CD14-positive monocyte (primary cell): Measurements from ENCODE around the gene CYB5RL. TPM values are rescaled to one million over a fixed set of nuclear protein-coding genes. Genes with fewer than 3 reads are reported as not detected.
A peak's percentile ranks its signal among the peaks of the same experiment; 100 is the strongest.

Experiments
- DNase-seq, 3 donors: peaks; one replicate each; pipeline ENCODE4 v3.0.0-alpha.2; 2011 to 2022
- H2AFZ ChIP-seq: 2 replicates; pipeline ENCODE4 v1.6.0; 2012; ENCODE audit warnings: mild to moderate bottlenecking, low read depth, low read length, inconsistent platforms; ENCODE audit not compliant: insufficient read depth, poor library complexity, severe bottlenecking
- H3K27ac ChIP-seq, 2 donors: 1 replicate in 1 of 2; 2 replicates in 1 of 2; pipeline ENCODE4 v1.5.1; 2012 to 2013; ENCODE audit warnings: low read length in 2 of 2, control low read depth in 1 of 2, inconsistent platforms in 1 of 2, low read depth in 1 of 2, mild to moderate bottlenecking in 1 of 2
- H3K27me3 ChIP-seq, 2 donors: one replicate each; pipeline versions ENCODE4 v1.6.0 to v1.6.1; 2011 to 2013; ENCODE audit warnings: low read length in 2 of 2; ENCODE audit not compliant: control insufficient read depth in 2 of 2, insufficient read depth in 2 of 2
- H3K36me3 ChIP-seq, 2 donors: replicated peaks in 1 of 2; 1 replicate in 1 of 2; 2 replicates in 1 of 2; pipeline versions ENCODE4 v1.5.1 to v1.6.1; 2012 to 2013; ENCODE audit warnings: low read length in 2 of 2, control low read depth in 1 of 2, inconsistent platforms in 1 of 2, mild to moderate bottlenecking in 1 of 2; ENCODE audit not compliant: insufficient read depth in 2 of 2, control insufficient read depth in 1 of 2
- H3K4me1 ChIP-seq, 2 donors: 1 replicate in 1 of 2; 2 replicates in 1 of 2; pipeline versions ENCODE4 v1.5.1 to v1.6.1; 2012 to 2013; ENCODE audit warnings: low read length in 2 of 2, control low read depth in 1 of 2, inconsistent platforms in 1 of 2, mild to moderate bottlenecking in 1 of 2, moderate library complexity in 1 of 2; ENCODE audit not compliant: insufficient read depth in 2 of 2, control insufficient read depth in 1 of 2
- H3K4me2 ChIP-seq: replicated peaks from 2 replicates; pipeline ENCODE3; 2012; ENCODE audit warnings: low read length, moderate library complexity, mild to moderate bottlenecking; ENCODE audit not compliant: poor library complexity, severe bottlenecking; ENCODE audit errors: extremely low read depth
- H3K4me3 ChIP-seq, 3 experiments: fragments of 200-600 bp in 1 of 3; sonication (generic) in 1 of 3; replicated peaks in 1 of 3; 1 replicate in 2 of 3; 2 replicates in 1 of 3; pipeline ENCODE4 v1.5.1; 2011 to 2013; ENCODE audit warnings: low read length in 3 of 3, mild to moderate bottlenecking in 3 of 3, control low read depth in 2 of 3, low read depth in 2 of 3, inconsistent platforms in 1 of 3, moderate library complexity in 1 of 3
- H3K79me2 ChIP-seq: 2 replicates; pipeline ENCODE4 v1.6.0; 2012; ENCODE audit warnings: mild to moderate bottlenecking, control low read depth, inconsistent platforms, low read length, moderate library complexity; ENCODE audit not compliant: insufficient read depth
- H3K9ac ChIP-seq: 2 replicates; pipeline ENCODE4 v1.6.0; 2017; ENCODE audit warnings: low read length, mild to moderate bottlenecking; ENCODE audit not compliant: insufficient read depth, poor library complexity, severe bottlenecking
- H3K9me3 ChIP-seq, 2 donors: replicated peaks in 1 of 2; 1 replicate in 1 of 2; 2 replicates in 1 of 2; pipeline versions ENCODE4 v1.5.1 to v1.6.1; 2012 to 2013; ENCODE audit warnings: low read length in 2 of 2, control low read depth in 1 of 2; ENCODE audit not compliant: control insufficient read depth in 1 of 2, insufficient read depth in 1 of 2
- H4K20me1 ChIP-seq: 2 replicates; pipeline ENCODE4 v1.6.0; 2012; ENCODE audit warnings: mild to moderate bottlenecking, low read length, control low read depth, moderate library complexity; ENCODE audit not compliant: insufficient read depth
- H3K27ac Mint-ChIP-seq, 7 donors: one replicate each; pipeline ENCODE4 v1.8.0; 2020; ENCODE audit warnings: mild to moderate bottlenecking in 7 of 7, mixed read lengths in 7 of 7, moderate library complexity in 6 of 7, inconsistent platforms in 2 of 7
- H3K27me3 Mint-ChIP-seq, 3 donors: one replicate each; pipeline ENCODE4 v1.8.0; 2021 to 2022; ENCODE audit warnings: low read depth in 3 of 3, mild to moderate bottlenecking in 3 of 3, mixed read lengths in 3 of 3, moderate library complexity in 3 of 3, inconsistent platforms in 1 of 3
- H3K36me3 Mint-ChIP-seq, 2 donors: one replicate each; pipeline ENCODE4 v1.8.0; 2020; ENCODE audit warnings: mixed read lengths in 2 of 2, inconsistent platforms in 1 of 2, mild to moderate bottlenecking in 1 of 2
- H3K4me1 Mint-ChIP-seq: one replicate; pipeline ENCODE4 v1.8.0; 2020; ENCODE audit warnings: mild to moderate bottlenecking, mixed read lengths
- H3K4me3 Mint-ChIP-seq, 2 donors: one replicate each; pipeline ENCODE4 v1.8.0; 2020; ENCODE audit warnings: mild to moderate bottlenecking in 2 of 2, mixed read lengths in 2 of 2, moderate library complexity in 1 of 2
- H3K9me3 Mint-ChIP-seq, 7 donors: one replicate each; pipeline ENCODE4 v1.8.0; 2020 to 2022; ENCODE audit warnings: mixed read lengths in 7 of 7, mild to moderate bottlenecking in 6 of 7, moderate library complexity in 6 of 7, inconsistent platforms in 2 of 7
- WGBS: methylation state at CpG from one replicate; pipeline ENCODE4 v1.1.5; 2013; ENCODE audit warnings: missing lambda C conversion rate; ENCODE audit not compliant: insufficient coverage; 5-methylcytosine and 5-hydroxymethylcytosine counted together
- intact Hi-C, 2 donors: fragments of 100-400 bp; cut with micrococcal nuclease; formaldehyde crosslinking; loops; one replicate each; pipeline versions ENCODE4 v1.15.0 to v1.15.1; 2023
- polyA plus RNA-seq, 3 donors: library from polyadenylated mRNA; depleted of rRNA in 1 of 3; unstranded in 2 of 3; stranded (reverse) in 1 of 3; fragments of 300-500 nt in 2 of 3; fragments of >200 nt in 1 of 3; fragmentation: Illumina TruSeq in 2 of 3; gene quantifications; 1 replicate in 2 of 3; 2 replicates in 1 of 3; pipeline ENCODE4 v1.2.3, GENCODE V29; 2012 to 2021
- TF ChIP-seq, protein P1 (sequence below): fragments of 200-600 bp; IDR thresholded peaks from one replicate; pipeline ENCODE4 v1.8.0; 2022; ENCODE audit warnings: antibody characterized with exemption, mild to moderate bottlenecking

The CYB5RL gene
- polyA plus RNA-seq, 3 donors, result 0.76 to 3.9 (median 1.5) TPM

DNA sequence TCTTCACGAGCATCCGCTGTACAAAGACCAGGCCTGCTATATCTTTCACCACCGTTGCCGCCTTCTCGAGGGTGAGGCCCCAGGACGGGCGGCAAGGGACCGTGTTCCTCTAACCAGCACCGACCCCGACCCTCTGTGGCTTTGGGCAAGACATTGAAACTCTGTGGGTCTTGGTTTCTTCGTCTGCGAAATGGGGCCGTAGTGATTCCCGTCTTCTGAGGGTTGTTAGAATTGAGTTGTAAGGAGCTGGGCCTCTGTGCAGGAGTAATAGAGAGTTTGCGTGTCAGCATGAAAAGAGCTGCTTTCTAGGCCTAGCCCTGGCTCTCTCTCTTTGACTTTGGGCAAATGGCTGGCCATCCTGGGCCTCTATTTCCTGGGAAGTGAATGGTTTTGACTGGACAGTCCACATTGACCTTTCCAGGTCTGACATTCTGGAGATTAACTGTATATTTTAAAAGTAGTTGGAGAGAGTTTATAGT lies 728 bp upstream of the CYB5RL start:
- H3K9ac ChIP-seq, result peak overlapping the region; percentile 92
- DNase-seq, result no peak
- H3K79me2 ChIP-seq, result peaks cover 43% of the 10 kb centered on the region
- H3K36me3 ChIP-seq, result peaks cover 15 to 31% of the 10 kb centered on the region in 2 donors
- H3K9me3 ChIP-seq, result no peaks in the 10 kb centered on the region
- TF ChIP-seq, protein P1, sequence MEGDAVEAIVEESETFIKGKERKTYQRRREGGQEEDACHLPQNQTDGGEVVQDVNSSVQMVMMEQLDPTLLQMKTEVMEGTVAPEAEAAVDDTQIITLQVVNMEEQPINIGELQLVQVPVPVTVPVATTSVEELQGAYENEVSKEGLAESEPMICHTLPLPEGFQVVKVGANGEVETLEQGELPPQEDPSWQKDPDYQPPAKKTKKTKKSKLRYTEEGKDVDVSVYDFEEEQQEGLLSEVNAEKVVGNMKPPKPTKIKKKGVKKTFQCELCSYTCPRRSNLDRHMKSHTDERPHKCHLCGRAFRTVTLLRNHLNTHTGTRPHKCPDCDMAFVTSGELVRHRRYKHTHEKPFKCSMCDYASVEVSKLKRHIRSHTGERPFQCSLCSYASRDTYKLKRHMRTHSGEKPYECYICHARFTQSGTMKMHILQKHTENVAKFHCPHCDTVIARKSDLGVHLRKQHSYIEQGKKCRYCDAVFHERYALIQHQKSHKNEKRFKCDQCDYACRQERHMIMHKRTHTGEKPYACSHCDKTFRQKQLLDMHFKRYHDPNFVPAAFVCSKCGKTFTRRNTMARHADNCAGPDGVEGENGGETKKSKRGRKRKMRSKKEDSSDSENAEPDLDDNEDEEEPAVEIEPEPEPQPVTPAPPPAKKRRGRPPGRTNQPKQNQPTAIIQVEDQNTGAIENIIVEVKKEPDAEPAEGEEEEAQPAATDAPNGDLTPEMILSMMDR, result no peak
- Mint-ChIP-seq H3K4me1 (peaks cover 23% of the 10 kb centered on the region), H3K27me3 (no peaks in the 10 kb centered on the region), H3K36me3 (peaks cover 13 to 25% of the 10 kb centered on the region in 2 donors), H3K27ac (peak overlapping the region; percentile 78 to 93 (median 85)), H3K4me3 (peak overlapping the region; percentile 90 to 94), H3K9me3 (peaks cover 0 to 2% (median 0%) of the 10 kb centered on the region in 7 donors)
- peak overlapping the region; percentile 81 for H3K4me2 ChIP-seq
- peaks cover 18 to 24% of the 10 kb centered on the region in 2 donors for H3K4me1 ChIP-seq
- peak overlapping the region; percentile 83 to 97 (median 86) for H3K4me3 ChIP-seq
- H3K27ac ChIP-seq, result peak overlapping the region in 1 of 2 donors; percentile 86
- intact Hi-C loops, result no loop called here
- no peaks in the 10 kb centered on the region for H3K27me3 ChIP-seq
- peaks cover 3% of the 10 kb centered on the region for H4K20me1 ChIP-seq
- 9% methylated on average over 10 of the region's 15 CpGs for WGBS
- peak overlapping the region; percentile 91 for H2AFZ ChIP-seq

DNA sequence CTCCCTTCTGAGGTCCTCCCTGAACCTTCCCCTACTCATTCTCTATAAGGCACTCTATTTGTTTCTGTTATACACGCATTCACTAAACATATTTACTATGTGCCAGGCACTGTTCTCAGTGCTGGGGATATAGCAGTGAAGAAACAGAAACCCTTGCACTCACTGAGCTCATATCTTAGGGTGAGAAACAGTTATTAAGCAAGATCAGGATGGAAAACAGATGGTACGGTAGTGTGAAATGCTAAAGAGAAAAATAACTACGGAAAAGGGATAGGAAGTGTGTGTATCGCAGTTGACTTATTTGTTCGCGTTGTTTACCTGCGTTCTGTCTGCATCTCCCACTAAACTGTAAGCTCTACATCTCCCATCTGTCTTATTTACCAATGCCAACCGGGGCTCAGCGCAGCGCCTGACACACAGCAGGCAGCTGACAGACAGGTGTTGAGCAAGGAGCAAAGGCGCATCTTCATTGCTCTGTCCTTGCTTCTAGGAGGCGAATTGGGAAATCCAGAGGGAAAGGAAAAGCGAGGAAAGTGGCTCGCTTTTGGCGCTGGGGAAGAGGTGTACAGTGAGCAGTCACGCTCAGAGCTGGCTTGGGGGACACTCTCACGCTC lies 572 bp downstream of the CYB5RL start:
- intact Hi-C loops, result no loop called here
- peak overlapping the region; percentile 91 for H2AFZ ChIP-seq
- H3K27ac ChIP-seq, result peak overlapping the region in 1 of 2 donors; percentile 86
- H3K9me3 ChIP-seq, result no peaks in the 10 kb centered on the region
- H3K4me1 ChIP-seq, result peaks cover 18 to 24% of the 10 kb centered on the region in 2 donors
- no peaks in the 10 kb centered on the region for H3K27me3 Mint-ChIP-seq
- peaks cover 23% of the 10 kb centered on the region for H3K4me1 Mint-ChIP-seq
- DNase-seq, result no peak
- H3K36me3 Mint-ChIP-seq, result peaks cover 12 to 21% of the 10 kb centered on the region in 2 donors
- H3K79me2 ChIP-seq, result peaks cover 38% of the 10 kb centered on the region
- peaks cover 3% of the 10 kb centered on the region for H4K20me1 ChIP-seq
- H3K27ac Mint-ChIP-seq, result peak overlapping the region in 5 of 7 donors; percentile 78 to 93 (median 85)
- peaks cover 0 to 2% (median 0%) of the 10 kb centered on the region in 7 donors for H3K9me3 Mint-ChIP-seq
- TF ChIP-seq, protein P1, result no peak
- H3K27me3 ChIP-seq, result no peaks in the 10 kb centered on the region
- peak overlapping the region; percentile 81 for H3K4me2 ChIP-seq
- H3K36me3 ChIP-seq, result peaks cover 7 to 31% of the 10 kb centered on the region in 2 donors
- H3K4me3 Mint-ChIP-seq, result peak overlapping the region; percentile 90 to 94
- peak overlapping the region; percentile 83 to 97 (median 86) for H3K4me3 ChIP-seq
- H3K9ac ChIP-seq, result peak overlapping the region; percentile 92
- WGBS, result 2% methylated on average over 7 of the region's 17 CpGs
